ENCODE measurements around the gene SLC9A9.

GRCh38 chr3:143594206-143594605 is 254.1 kb downstream of the SLC9A9 start:
- TF ChIP-seq POLR2A (IDR thresholded peaks at IDR 0.05) (no peak), CTCF (IDR thresholded peaks at IDR 0.05) (no peak), POLR2AphosphoS5 (IDR thresholded peaks at IDR 0.05) (no peak)

All from breast epithelium (tissue), 3 donors.